ENCODE results near the gene JAKMIP3.

GRCh38 chr10:132113766-132114365 lies 48.1 kb downstream of the JAKMIP3 start:
- TF ChIP-seq EZH2phosphoT487 (IDR thresholded peaks at IDR 0.05; ENCODE audit: insufficient read depth, low read depth) = no peak
- no peak for TF ChIP-seq EZH2 (IDR thresholded peaks at IDR 0.05; ENCODE audit: insufficient read depth, poor library complexity, severe bottlenecking)
